Tibial nerve (tissue), 3 donors: Measurements from ENCODE around the gene ATP5F1A.

Experiments
- CTCF ChIP-seq, 5 experiments: fragments of 200-600 bp in 3 of 5; fragments of 450-650 bp in 2 of 5; sonication (generic) in 3 of 5; IDR thresholded peaks; one replicate each; pipeline ENCODE4 v1.5.1; 2016 to 2019; ENCODE audit warnings: antibody characterized with exemption in 5 of 5, mild to moderate bottlenecking in 3 of 5, moderate library complexity in 2 of 5
- POLR2A ChIP-seq, 2 donors: fragments of 450-650 bp; IDR thresholded peaks; one replicate each; pipeline ENCODE4 v1.6.1; 2017; ENCODE audit warnings: antibody characterized with exemption in 2 of 2, mild to moderate bottlenecking in 2 of 2, moderate library complexity in 2 of 2

GRCh38 chr18:46040033-46040746, 57.9 kb downstream of the ATP5F1A start:
- TF ChIP-seq CTCF (IDR thresholded peaks at IDR 0.05), result no peak
- no peak for TF ChIP-seq POLR2A (IDR thresholded peaks at IDR 0.05)
